Measurements from ENCODE around the gene LRBA.
"Not testable (repeated sequence)": the region's sequence is repeated elsewhere in the genome, so short reads cannot be mapped to it uniquely, and the experiment has no call there.

The LRBA gene

DNA sequence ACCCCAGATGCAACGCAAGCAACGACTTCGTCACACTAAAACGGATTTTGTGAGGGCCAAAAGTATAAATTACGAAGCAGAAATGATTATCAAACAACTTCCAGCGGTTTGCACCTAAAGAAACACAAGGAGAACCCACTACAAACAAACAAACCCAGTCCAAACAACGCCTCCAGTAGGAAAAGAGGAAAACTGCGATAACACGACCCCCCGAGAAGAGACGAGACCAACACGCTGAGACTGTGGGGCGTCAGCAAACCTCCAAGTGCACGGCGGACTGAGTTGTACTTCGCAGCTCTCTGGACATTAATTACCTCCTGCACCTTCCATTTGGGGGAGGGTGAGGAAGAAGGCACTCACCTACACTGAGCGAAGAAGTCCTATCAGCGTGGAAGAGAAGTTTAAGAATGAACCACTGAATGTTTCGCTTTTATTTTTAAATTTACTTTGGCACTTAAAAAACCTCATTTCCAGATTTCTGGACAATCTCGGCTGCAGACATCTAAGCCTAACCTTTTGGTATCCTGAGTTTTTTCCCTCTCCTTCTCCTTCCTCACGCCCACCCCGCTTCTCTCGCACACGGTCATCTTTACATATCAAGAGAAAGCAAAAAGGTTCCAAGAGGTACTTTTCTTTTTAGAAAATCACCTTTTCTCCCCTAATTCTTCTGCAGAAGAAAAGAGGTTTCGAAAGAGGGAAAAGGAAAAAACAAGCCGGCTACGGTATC, 432.8 kb downstream of the LRBA start, which contains the start of gene MAB21L2:
MAB21L2 (plus strand) TSS at position 6 of the 727 bp plus-strand sequence. CDS start 879 bp downstream, outside the sequence.
- DNase-seq, result no peak

- no peak for DNase-seq
Measured at GRCh38 chr4:150581641-150582051, 433.4 kb downstream of the LRBA start.

DNA sequence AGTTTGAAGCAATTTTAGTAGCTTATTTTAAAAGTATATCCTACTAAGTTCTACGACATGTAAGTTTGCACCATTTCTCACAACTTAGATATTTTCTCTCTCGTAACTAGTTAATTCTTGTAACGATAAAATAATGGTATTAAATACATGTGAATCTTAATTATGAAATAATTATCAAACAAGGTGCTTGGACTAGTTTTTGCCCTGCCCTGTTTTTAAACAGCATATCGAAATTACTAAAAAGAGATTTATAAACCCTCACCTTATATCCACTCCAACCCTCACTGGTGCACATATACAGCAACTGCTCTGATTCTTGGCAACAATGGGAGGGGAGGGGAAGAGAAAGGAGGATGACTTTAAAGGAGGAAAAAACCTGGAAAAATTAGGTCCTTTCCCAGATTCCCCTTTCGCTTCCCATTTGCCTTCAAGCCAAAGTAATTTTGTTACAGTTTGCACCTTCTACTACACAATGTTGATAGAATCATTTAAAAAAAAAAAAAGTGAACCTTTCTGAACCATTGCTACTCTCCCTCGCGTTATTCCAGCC, 434.0 kb downstream of the LRBA start:
- DNase-seq, result no peak

GRCh38 chr4:150580306-150580705, 434.8 kb downstream of the LRBA start:
- DNase-seq, result no peak

DNA sequence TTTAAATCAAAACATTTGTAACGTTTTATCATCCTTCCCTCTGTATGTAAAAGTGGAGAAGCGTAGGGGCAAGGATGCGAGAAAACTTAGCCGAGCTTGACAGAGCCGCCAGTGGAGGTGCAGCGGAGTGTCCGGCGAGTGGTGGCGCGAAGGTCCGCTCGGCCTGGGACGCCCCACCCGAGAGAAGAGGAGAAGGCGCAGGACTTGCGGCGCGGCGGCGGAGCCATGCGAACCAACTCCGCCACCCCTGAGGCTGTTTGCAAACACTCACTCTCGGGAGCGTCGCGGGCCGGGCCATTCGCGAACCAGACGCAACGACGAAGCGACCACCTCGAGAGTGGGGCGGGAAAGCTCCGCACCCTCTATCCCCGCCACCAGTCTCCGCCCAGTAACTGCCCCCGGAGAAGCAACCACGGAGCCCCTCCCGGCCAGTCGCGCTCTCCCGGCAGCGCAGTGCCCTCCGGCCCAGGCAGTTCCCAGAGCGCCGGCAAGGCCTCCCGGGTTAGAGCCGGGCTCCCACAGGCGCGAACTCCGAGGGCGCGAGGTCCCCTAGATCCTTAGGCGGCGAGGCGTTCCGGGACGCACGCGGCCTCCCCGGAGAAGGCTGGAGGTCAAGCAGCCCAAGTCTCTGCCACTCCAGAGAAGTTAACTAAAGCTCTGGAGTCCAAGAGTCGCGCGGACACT, 435.4 kb downstream of the LRBA start:
- DNase-seq, result no peak

DNA sequence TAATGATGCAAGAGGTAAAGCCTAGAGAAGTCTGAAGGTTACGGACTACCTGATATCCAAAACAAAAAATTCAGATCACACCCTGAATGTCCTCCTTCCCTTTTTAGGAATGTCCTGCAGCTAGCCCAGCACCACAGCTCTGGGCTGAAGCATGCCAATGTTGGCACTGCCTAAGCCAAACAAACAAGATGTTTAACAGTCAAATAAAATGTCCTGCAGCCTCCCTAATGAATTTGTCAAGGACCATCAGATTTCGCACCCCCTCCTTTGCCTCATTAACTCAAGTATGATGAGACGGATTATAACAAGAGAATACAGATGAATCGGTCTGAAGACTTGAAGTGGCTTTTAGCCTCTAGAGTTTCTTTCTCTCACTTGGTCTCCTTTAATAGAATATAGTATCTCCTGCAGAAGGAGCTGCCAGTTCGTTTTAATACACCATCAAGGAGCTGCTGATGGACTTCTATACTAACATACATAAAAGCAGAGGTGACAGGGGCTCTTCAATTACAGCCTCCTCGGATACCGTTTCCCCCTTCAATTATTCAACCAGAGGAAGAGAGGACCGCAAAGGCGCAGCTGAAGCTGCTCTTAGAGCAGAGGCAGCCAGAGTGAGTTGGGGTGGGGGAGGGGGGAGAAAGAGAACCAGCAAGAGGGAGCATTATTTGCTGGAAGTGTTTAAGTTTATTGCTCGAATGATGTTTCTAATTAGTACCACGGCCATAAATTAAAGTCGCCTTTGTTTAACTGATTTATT, 436.2 kb downstream of the LRBA start:
- DNase-seq, result peak; percentile 36

DNA sequence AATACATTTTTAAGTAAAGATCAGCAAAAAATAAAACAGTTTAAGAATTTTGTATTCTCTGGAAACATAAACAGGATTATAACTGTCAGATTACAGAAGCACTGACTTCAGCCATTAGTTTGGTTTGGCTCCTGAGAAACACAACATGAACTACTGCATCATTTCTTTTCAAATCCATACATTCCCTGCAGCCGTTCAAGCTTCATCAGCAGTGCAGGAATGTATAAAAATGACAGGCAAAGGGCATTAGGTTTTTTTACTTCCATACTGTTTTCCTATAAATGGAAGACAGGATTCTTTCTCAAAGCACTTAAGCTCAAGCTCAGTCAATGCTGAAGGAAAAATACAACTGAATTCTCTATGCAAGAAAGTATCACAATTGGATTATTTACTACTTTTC, 437.3 kb downstream of the LRBA start:
- DNase-seq, result no peak

- no peak for DNase-seq
Measured at GRCh38 chr4:150574678-150575077, 440.4 kb downstream of the LRBA start.

DNA sequence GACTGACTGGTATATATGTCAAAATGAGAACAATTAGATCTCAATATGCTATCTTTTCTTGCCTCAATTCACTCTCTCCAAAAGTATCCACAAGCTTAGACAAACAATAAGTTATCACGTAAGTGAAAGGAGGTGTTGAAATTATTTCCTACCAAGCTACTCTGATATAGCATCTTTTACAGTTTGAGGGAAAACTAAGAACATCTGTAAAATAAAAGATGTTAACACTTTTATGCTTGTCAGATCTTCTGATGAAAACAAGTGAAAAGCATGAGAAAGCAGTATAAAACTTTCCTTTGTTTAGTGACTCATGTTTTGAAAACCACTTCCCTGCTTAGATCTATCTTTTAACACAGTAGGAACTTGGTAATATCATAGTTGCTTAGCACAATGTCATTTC, 441.6 kb downstream of the LRBA start:
- DNase-seq, result no peak

GRCh38 chr4:150572704-150573504, 442.2 kb downstream of the LRBA start:
- DNase-seq, result no peak

DNA sequence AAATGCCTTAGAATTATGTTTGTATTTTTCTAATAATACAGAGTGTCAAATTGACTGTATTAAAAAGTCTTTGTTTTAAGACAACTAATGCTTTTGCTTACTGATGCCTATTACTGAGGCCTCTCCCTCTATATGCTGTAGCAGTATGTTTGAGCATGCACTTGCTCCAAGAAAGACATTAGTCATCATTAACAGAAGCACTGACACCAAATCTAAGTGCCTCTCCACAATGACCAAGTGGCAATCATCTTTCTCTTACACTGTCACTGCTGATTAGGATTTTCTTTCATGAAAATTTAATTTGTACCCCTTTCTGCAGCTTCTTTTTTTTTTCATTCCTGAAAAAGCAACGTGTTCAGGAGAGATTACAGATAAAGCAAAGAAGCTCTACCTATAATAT, 444.2 kb downstream of the LRBA start:
- DNase-seq, result peak; percentile 24

DNA sequence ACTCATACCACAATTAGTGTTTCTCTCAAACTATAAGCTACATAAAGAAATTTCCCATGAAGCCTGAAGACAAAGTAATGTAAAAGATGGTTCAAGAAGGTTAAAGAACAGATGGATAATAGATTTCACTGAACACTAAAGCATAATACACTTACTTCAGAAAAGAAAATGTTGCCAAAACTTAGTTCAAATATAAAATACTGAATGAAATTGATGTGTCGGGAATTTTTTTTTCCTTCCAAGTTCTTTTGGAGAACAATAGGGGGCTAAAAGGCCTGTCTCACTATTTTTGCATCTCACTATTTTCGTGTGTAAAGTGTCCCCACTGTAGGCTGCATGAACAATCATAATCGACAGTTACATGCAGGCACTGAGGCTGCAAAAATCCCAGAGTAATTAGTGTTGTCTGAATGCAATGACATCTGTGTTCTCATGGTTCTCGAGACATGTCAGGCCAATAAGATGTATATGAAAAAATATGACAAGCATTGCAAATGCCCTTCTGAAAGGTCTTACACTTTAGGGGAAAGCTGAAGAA, 445.0 kb downstream of the LRBA start:
- DNase-seq, result no peak

DNA sequence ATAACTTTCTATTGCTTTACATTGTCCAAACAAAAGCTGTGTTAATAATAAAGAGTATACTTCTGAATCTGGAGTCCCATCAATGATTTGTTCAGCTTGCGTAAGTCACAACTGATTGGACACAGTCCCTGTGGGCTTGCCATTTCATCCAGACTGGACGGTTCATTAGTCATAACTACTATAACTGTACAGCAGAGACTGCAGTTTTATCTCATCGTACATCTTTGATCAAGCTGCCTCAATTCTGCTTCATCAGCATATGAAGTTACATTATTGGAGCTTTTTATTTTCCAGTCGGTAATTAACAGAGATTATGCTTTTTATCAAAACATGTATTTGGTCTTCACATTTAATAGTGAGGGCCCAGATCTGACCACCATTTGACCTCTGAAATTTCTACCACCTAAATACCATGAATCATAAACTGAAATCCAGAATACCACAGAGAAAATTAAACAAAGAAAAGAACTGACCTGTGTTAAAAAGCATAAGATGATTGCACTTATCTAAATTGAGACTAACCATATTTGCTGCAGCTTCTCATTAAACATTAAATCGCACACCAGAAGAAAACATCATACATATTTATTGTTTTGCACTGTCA, 445.6 kb downstream of the LRBA start:
- no peak for DNase-seq

GRCh38 chr4:150567070-150567469, 448.0 kb downstream of the LRBA start:
- DNase-seq, result no peak

DNA sequence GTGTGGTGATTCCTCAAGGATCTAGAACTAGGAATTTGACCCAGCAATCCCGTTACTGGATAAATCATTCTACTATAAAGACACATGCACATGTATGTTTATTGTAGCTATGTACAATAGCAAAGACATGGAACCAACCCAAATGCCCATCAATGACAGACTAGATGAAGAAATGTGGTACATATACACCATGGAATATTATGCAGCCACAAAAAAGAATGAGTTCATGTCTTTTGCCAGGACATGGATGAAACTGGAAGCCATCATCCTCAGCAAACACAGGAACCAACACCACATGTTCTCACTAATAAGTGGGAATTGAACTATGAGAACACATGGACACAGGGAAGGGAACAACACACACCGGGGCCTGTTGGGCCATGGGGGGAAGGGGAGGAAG, 450.1 kb downstream of the LRBA start:
- not testable (repeated sequence) for DNase-seq

DNA sequence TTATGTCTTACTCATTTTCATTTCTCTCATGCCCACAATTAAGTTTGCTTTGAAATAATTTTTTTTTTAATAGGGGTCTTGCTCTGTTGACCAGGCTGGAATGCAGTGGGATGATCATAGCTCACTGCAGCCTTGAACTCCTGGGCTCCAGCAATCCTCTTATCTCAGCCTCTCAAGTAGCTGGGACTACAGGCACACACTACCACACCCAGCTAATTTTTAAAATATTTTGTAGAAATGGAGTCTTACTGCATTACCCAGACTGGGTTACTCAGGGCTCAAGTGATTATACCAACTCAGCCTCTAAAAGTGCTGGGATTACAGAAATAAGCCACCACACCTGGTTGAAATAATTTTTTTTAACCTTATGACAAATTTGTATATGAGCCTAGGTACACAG, 452.3 kb downstream of the LRBA start:
- no peak for DNase-seq

- no peak for DNase-seq
Measured at GRCh38 chr4:150562250-150562649, 452.8 kb downstream of the LRBA start.

GRCh38 chr4:150561143-150561737, 453.8 kb downstream of the LRBA start:
- no peak for DNase-seq

- DNase-seq, result not testable (repeated sequence)
Measured at GRCh38 chr4:150557811-150558210, 457.3 kb downstream of the LRBA start.

- no peak for DNase-seq
Measured at GRCh38 chr4:150547154-150547838, 467.8 kb downstream of the LRBA start.

- no peak for DNase-seq
Measured at GRCh38 chr4:150546286-150546685, 468.8 kb downstream of the LRBA start.

Data from NCI-H510A treated with DMSO at 0.1 percent for 48 hours (cell line).